Tibial artery (tissue), 4 donors: ENCODE results near the gene CR2.
"Not testable (repeated sequence)": the region's sequence is repeated elsewhere in the genome, so short reads cannot be mapped to it uniquely, and the experiment has no call there.

ENCODE experiments used
- DNase-seq, 2 donors: peaks; one replicate each; pipeline ENCODE4 v3.0.0-alpha.2; 2019
- H3K27ac ChIP-seq, 2 donors: fragments of 200-600 bp; sonication (generic) in 1 of 2; 1 replicate in 1 of 2; 2 replicates in 1 of 2; pipeline ENCODE4 v1.5.1; 2018 to 2019; ENCODE audit warnings: mild to moderate bottlenecking in 1 of 2
- H3K27me3 ChIP-seq, 2 donors: fragments of 200-600 bp; sonication (generic) in 1 of 2; one replicate each; pipeline versions ENCODE4 v1.5.1 to v1.6.0; 2016 to 2019
- H3K36me3 ChIP-seq, 3 donors: fragments of 200-600 bp; sonication (generic) in 2 of 3; one replicate each; pipeline ENCODE4 v1.5.1; 2016 to 2019; ENCODE audit warnings: mild to moderate bottlenecking in 2 of 3
- H3K4me1 ChIP-seq, 4 donors: fragments of 200-600 bp; sonication (generic) in 2 of 4; 1 replicate in 3 of 4; 2 replicates in 1 of 4; pipeline ENCODE4 v1.5.1; 2016 to 2019
- H3K4me3 ChIP-seq, 2 donors: fragments of 200-600 bp; sonication (generic) in 1 of 2; 1 replicate in 1 of 2; 2 replicates in 1 of 2; pipeline ENCODE4 v1.5.1; 2018 to 2019; ENCODE audit warnings: mild to moderate bottlenecking in 2 of 2
- H3K9me3 ChIP-seq, 3 donors: fragments of 200-600 bp; sonication (generic) in 1 of 3; one replicate each; pipeline ENCODE4 v1.5.1; 2016 to 2019
- intact Hi-C: fragments of 100-400 bp; cut with DNase I; formaldehyde crosslinking; loops from one replicate; pipeline ENCODE4 v1.15.0; 2023; ENCODE audit warnings: low total_unique reads
- TF ChIP-seq, protein P1 (sequence below), 2 experiments: fragments of 200-600 bp in 1 of 2; fragments of 450-650 bp in 1 of 2; IDR thresholded peaks; one replicate each; pipeline ENCODE4 v1.5.1; 2017 to 2019; ENCODE audit warnings: antibody characterized with exemption in 2 of 2, mild to moderate bottlenecking in 1 of 2, moderate library complexity in 1 of 2

CR2 gene

DNA sequence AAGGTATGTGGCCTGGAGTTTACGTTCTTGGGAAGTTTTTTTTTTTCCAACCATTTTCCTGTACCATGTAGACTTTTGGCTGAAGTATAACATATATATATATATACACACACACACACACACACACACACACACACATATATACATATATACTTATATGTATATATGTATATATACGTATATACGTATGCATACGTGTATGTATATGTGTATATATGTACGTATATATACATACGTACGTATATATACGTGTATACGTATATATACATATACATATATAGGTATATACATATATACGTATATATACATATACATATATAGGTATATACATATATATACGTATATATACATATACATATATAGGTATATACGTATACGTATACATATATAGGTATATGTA, 60.8 kb downstream of the CR2 start:
- TF ChIP-seq, protein P1, sequence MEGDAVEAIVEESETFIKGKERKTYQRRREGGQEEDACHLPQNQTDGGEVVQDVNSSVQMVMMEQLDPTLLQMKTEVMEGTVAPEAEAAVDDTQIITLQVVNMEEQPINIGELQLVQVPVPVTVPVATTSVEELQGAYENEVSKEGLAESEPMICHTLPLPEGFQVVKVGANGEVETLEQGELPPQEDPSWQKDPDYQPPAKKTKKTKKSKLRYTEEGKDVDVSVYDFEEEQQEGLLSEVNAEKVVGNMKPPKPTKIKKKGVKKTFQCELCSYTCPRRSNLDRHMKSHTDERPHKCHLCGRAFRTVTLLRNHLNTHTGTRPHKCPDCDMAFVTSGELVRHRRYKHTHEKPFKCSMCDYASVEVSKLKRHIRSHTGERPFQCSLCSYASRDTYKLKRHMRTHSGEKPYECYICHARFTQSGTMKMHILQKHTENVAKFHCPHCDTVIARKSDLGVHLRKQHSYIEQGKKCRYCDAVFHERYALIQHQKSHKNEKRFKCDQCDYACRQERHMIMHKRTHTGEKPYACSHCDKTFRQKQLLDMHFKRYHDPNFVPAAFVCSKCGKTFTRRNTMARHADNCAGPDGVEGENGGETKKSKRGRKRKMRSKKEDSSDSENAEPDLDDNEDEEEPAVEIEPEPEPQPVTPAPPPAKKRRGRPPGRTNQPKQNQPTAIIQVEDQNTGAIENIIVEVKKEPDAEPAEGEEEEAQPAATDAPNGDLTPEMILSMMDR (IDR thresholded peaks at IDR 0.05) = no peak
- DNase-seq = no peak
- H3K27me3 ChIP-seq = peaks cover 0 to under 1% of the 10 kb centered on the region in 2 donors
- no peaks in the 10 kb centered on the region for H3K4me1 ChIP-seq
- intact Hi-C loops = no loop called here
- H3K27ac ChIP-seq = no peak overlapping the region
- no peak overlapping the region for H3K4me3 ChIP-seq
- no peaks in the 10 kb centered on the region for H3K36me3 ChIP-seq
- H3K9me3 ChIP-seq = no peaks in the 10 kb centered on the region

DNA sequence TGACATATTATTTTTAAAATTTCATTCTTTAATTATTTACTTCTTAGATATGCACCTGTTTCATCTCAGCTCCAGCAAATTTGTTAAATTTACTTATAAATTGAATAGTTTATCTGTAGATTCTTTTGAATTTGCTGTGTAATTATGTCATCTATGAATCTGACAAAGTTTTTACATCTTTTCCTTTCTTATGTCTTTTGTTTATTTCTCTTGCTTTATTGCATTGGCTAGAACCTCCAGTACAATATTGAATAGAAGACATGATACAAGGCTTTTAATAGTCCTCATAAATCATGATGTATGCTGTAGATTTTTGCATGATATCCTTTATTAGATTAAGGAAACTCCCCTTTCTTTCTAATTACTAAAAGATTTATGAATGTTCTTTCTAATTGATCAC, 62.6 kb downstream of the CR2 start:
- TF ChIP-seq, protein P1 (IDR thresholded peaks at IDR 0.05) = no peak
- H3K27ac ChIP-seq = no peak overlapping the region
- no peaks in the 10 kb centered on the region for H3K4me1 ChIP-seq
- H3K36me3 ChIP-seq = no peaks in the 10 kb centered on the region
- H3K9me3 ChIP-seq = no peaks in the 10 kb centered on the region
- no peak overlapping the region for H3K4me3 ChIP-seq
- intact Hi-C loops = no loop called here
- H3K27me3 ChIP-seq = no peaks in the 10 kb centered on the region
- DNase-seq = no peak

DNA sequence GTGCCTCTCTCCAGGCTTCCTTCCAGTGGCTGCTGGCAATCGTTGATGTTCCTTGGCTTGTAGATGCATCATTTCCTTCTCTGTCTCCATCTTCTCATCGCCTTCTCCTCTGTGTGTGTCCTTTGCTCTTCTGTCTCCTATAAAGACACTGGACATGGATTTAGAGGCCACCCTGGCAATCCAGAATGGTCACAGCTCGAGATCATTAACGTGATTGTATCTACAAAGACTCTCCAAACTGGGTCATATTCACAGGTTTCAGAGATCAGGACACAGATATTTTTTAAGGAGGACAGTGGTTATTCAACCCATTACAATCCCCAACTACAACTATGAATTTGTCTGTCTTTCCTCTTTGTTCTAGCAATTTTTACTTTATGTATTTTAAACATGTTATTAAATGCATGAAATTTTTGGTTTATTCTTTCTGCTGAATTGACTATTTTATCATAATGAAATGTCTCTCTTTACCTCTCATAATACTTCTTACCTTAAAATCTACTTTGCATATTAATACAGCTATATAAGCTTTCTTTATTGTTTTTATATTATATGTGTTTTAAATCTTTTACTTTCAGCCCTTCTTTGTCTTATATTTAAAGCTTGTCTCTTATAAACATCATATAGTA, 64.6 kb downstream of the CR2 start:
- no peaks in the 10 kb centered on the region for H3K4me1 ChIP-seq
- H3K36me3 ChIP-seq = no peaks in the 10 kb centered on the region
- no peak overlapping the region for H3K4me3 ChIP-seq
- H3K27me3 ChIP-seq = no peaks in the 10 kb centered on the region
- TF ChIP-seq, protein P1 (IDR thresholded peaks at IDR 0.05) = no peak
- no peak for DNase-seq
- H3K9me3 ChIP-seq = no peaks in the 10 kb centered on the region
- H3K27ac ChIP-seq = no peak overlapping the region
- intact Hi-C loops = no loop called here

DNA sequence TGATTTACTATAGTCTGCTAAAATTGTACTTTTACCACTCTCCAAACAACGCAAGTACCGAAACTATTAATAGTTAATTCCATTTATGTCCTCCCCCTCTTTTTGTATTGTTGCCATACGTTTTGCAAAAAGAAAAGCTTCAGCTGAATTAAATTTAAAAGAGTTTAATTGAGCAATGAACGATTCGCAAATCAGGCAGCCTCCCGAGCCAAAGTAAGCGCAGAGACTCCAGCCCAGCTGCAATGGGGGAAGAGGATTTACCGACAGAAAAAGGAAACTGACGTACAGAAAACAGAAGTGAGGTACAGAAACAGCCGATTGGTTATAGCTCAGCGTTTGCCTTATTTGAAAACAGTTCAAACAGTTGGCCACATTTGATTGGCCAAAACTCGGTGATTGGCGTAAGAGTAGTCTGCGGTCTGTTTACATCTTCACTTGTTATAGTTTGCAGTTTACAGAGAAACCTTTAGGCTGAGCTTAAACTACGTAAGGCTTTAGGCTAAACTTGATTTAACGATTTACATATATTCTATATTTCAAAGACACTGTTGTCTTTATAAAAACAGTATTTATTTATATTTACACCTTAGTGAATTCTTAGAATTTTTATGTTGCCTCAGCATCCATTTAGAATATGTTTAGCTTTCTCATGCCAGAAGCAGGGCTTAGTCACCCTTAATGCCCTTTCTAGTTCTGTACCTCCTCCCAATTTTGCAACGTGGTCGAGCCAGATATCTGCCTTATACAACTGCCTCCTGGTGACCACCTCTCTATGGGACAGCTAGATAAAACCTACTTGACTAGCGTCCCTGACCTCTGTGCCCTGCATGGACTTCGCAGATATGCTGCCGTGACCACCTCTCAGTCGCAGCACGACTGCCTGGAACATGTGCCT, 65.6 kb downstream of the CR2 start:
- H3K27ac ChIP-seq = no peak overlapping the region
- no peaks in the 10 kb centered on the region for H3K9me3 ChIP-seq
- DNase-seq = no peak
- intact Hi-C loops = no loop called here
- TF ChIP-seq, protein P1 (IDR thresholded peaks at IDR 0.05) = no peak
- no peak overlapping the region for H3K4me3 ChIP-seq
- no peaks in the 10 kb centered on the region for H3K4me1 ChIP-seq
- H3K36me3 ChIP-seq = no peaks in the 10 kb centered on the region
- no peaks in the 10 kb centered on the region for H3K27me3 ChIP-seq

DNA sequence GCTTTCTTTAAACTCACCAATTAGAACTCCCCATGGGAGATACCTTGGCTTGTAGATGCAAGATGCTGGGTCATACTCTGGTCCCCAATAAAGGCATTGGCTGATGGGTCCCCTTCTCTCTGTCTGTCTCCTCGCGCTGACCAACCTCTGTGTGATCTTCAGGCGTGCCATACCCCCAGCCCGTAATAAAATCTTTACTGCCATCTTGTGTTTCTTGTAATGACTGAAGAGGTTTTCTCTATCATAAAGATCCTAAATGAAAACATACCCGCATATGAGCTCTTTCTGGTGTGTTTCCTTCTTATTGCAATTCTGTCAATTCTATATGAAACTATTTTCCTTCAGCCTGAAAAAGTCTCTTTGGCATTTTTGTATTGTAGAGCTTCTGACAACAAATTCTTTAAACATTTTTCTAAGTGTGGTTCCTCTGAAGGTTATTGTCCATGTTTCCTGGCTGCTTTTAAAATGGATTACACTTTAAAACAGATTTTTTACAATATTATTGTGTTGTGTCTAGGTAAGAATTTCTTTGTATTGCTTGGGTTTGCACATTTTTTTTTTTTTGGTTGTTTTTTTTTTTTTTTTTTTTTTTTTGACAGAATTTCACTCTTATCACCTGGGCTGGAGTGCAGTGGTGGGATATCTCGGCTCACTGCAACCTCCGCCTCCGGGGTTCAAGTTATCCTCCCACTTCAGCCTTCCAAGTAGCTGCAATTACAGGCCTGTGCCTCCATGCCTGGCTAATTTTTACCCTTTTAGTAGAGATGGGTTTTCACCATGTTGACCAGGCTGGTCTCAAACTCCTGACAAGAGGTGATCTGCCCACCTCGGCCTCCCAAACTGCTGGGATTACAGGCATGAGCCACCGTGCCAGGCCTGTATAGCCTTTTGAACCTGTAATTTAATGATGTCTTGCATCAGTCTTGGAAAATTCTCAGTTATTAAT, 66.5 kb downstream of the CR2 start:
- H3K27ac ChIP-seq, DNase-seq, intact Hi-C loops, H3K4me1 ChIP-seq, H3K4me3 ChIP-seq, H3K27me3 ChIP-seq, H3K9me3 ChIP-seq, H3K36me3 ChIP-seq: not testable (repeated sequence)

DNA sequence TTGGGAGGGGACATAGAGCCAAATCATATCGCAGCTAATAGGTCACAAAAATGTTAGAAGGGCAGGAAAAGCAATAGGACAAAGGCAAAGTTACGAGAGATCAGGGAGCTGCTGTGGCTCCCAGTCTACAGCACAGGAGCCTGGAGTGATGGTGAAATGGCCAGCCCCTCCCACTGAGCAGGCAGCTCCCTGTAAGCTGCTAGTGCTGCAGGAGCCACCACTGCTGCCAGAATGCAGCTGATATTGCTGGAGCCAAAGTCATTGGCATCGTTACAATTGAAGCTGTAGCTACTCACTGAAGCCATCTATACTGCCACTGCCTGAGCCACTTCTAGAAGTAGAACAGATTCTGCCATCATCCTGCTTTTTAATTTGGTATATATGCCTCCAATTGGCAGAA, 71.1 kb downstream of the CR2 start:
- DNase-seq, intact Hi-C loops, H3K27ac ChIP-seq, H3K4me3 ChIP-seq, H3K27me3 ChIP-seq, H3K9me3 ChIP-seq, H3K4me1 ChIP-seq, H3K36me3 ChIP-seq: not testable (repeated sequence)

DNA sequence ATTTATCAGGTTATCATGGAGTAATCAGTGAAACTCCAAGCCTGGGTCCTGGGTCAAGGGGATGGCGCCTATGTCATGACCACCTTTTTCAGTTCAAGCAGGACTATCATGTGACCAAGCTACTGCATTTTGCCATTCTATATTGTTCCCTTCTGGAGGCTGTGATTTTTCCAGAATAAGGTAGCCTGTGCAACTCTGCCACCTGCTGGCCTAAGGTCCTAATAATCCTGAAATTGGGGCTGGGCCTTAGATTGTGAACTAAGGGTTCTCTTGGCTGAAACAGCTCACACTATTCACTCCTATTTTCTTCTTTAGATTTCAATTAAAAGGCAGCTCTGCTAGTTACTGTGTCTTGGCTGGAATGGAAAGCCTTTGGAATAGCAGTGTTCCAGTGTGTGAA, 74.3 kb downstream of the CR2 start:
- H3K36me3 ChIP-seq, H3K4me3 ChIP-seq, DNase-seq, H3K9me3 ChIP-seq, H3K27me3 ChIP-seq, H3K4me1 ChIP-seq, intact Hi-C loops, H3K27ac ChIP-seq: not testable (repeated sequence)

DNA sequence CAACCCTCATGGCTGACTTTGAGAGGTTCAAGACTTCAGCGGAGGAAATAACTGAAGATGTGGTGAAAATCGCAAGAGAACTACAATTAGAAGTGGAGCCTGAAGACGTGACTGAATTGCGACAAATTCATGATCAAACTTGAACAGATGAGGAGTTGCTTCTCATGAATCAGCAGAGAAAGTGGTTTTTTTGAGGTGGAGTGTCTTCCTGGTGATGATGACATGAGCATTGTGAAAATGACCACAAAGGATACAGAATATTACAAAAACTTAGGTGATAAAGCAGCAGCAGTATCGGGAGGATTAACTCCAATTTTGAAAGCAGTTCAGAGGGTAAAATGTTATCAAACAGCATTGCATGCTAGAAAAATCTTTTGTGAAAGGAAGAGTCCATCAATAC, 82.1 kb downstream of the CR2 start:
- H3K36me3 ChIP-seq, intact Hi-C loops, H3K27me3 ChIP-seq: not testable (repeated sequence)

More for the DNA sequence above, 82.1 kb downstream of the CR2 start:
- not testable (repeated sequence) for H3K4me3 ChIP-seq, H3K9me3 ChIP-seq, H3K27ac ChIP-seq, DNase-seq, H3K4me1 ChIP-seq
